HG03103 (cell line): ENCODE results near the gene PTPN5.

Source experiments
- ATAC-seq: cut with Tn5 transposase; IDR thresholded peaks from one replicate; pipeline ENCODE4 v1.9.1; 2021; ENCODE audit warnings: low read depth; ENCODE audit not compliant: unreplicated experiment

Gene PTPN5

DNA sequence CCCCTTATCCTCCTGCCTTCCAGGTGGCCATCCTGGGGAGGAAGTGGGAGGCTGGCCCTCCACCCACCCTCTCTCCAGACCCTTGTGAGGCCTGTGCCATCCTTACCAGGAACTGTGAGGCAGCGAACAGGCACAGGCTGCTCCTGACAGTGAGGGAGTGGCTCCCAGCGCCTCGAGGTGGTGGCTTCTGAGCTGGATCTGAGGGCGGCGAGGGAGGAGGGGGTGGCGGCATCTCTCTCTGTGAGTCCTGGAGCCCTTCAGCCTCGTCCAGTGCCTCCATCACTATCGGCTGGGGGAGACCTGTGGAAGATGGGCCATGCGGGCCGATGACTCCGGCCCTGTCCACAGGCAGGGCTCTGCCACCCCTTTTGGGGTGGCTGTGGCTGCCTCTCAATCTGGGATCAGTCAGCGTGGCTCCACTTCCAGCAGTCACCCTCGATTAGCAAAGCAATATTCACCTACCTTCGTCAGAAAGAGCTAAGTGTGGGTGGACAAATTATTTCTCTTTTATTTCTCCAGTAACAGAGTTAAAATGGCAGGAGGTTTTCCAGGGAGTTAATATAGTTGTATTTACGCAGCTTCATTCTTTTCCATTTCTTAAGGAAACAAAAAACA, 47.6 kb downstream of the PTPN5 start:
- no peak for ATAC-seq

GRCh38 chr11:18743365-18743764, 48.2 kb downstream of the PTPN5 start:
- ATAC-seq, result no peak

GRCh38 chr11:18741783-18742182, 49.8 kb downstream of the PTPN5 start:
- no peak for ATAC-seq

GRCh38 chr11:18739685-18740084, 51.9 kb downstream of the PTPN5 start:
- ATAC-seq, result no peak

- ATAC-seq, result no peak
Observed at GRCh38 chr11:18737642-18738041, 54.0 kb downstream of the PTPN5 start.

DNA sequence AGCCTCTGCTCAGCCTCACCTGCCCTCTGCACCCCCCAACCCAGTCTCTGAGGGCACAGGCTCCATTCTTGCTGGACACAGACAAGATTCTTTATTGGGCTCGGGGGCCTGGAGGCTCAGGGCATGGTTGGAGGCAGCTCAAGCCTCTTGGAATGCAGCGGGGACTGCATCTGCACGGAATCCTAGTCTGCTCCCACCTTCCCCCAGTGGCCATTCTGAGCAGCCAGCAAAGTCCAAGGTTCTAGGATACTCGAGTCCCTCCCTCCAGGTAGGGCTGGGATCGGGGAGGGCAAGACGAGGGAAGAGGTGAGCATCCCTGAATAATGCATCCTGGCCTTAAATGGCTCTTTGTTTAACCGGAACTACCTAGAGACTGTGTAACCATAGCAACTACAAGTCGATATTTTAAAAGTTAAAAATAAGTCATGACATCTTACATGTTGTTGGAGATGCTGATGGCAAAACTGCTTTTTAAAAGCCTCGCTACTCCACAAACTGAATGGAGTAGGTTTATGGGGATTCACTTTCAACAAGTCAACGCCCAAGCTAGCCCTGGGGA, 54.9 kb downstream of the PTPN5 start:
- ATAC-seq, result no peak

DNA sequence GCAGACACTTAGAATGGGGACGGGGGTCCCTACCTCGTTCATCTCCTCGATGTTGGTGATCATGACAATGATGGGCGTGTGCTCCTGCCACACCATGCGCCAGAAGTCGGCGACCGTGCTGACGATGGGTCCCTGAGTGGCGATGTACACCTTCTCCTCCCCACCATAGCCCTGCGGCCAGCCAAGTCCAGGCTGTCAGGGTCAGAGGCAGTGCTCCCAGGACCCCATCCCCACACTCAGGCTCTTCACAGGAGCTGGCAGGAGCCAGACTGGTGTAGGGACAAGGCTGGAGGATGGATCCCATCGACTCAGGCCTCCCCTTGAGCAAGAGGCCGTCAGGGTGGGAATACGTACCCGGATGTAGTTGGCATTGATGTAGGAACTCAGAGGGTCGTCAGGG, 58.4 kb downstream of the PTPN5 start:
- ATAC-seq, result no peak

- ATAC-seq, result peak; percentile 52
Observed at GRCh38 chr11:18731949-18732821, 59.4 kb downstream of the PTPN5 start.

DNA sequence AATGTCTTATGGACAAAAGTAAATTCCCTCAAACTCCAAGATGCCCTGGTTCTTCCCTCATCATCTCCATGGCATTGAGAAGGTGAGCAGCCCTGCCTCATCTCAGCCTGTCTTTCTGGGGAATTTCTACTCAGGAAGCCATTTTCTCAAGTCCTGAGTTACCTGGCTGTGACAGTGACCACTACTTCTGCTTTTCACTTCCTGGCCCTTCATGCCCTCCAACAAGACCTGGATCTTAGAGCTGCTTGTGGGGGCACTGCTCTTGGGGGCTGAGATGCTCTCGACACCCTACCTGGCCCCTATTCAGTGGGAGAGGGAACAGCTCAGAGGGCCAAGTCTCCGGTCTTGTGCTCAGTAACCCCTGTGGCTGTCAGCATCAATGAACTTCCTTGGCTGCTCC, 60.2 kb downstream of the PTPN5 start:
- ATAC-seq, result no peak

- ATAC-seq, result no peak
Observed at GRCh38 chr11:18730020-18730419, 61.6 kb downstream of the PTPN5 start.

- no peak for ATAC-seq
Observed at GRCh38 chr11:18729426-18729825, 62.2 kb downstream of the PTPN5 start.

DNA sequence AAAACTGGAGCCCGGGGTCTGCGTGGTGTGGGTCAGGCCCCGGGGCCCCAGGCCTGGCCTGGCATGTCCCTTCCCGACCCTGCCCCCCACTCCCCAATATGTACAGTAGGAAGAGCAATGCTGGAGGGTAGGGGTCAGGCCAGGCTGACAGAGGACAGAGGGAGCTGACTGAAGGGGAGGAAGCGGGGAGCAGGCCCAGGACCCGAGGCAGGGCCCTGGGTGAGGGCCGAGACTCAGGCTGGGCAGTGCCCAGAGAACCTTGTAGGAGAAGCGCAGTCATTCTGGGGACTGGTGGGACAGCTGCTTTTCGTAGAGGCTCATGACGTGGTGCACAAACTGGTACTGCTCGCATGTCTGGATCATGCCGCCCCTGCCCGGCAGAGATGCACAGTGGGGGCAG, 62.9 kb downstream of the PTPN5 start:
- no peak for ATAC-seq

DNA sequence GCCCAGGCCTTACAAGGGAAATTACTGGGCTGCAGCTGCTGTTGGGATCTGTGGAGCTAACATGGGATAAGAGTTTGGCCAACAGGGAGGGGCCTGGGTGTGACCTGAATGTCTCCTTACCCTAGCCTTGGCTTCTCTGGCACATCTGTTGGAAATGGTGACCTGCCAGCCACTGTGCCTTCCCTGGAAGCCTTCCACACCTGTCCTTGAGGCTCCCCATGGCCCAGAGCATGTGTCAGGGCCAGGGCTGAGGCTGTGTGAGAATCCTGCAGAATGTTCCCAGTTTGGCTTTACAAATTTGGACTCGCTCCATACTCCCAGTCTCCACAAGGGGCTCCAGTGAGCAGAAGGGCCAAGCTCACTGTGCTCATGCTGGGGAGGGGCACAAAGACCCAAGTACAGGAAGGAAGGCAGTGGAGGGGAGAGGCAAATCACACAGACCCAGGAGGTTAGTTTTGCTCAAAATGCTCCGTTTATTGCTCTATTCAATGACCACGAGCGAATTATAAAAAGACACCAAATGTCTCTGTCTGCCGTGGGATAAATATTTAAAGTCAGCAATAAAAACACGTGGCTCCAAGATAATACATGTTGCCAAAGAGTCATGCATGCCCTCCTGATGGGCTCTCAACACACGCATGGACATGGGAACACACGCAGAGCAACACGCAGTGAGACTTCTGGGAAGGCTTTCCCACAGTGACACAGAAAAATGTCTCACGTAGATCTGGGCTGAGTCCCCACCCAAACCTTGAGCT, 63.9 kb downstream of the PTPN5 start:
- ATAC-seq, result no peak

GRCh38 chr11:18726040-18726439, 65.6 kb downstream of the PTPN5 start, which contains the start of gene IGSF22:
Gene IGSF22, minus strand, starts transcription at chr11:18726188. Its CDS starts 1,952 bp downstream, at chr11:18724236.
- no peak for ATAC-seq

DNA sequence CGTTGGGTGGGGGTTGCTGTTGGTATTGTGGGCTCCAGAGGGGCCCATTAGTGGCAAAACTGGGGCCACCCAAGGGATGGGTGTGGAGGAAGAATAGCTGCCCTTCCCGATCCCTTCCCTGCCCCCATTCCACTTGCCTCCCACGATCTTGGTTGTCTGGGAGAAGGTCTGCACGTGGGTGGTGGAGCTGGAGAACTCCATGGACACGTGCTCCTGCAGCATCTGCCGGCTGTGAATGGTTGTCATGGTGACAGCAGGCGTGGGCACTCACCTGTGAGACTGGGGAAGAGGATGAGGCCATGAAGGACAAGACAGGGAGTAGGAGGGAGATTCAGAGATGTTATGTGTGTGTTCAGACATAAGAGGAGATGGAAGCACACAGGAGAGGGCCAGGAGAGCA, 67.6 kb downstream of the PTPN5 start:
- ATAC-seq, result no peak

- no peak for ATAC-seq
Observed at GRCh38 chr11:18722293-18722637, 69.3 kb downstream of the PTPN5 start.

DNA sequence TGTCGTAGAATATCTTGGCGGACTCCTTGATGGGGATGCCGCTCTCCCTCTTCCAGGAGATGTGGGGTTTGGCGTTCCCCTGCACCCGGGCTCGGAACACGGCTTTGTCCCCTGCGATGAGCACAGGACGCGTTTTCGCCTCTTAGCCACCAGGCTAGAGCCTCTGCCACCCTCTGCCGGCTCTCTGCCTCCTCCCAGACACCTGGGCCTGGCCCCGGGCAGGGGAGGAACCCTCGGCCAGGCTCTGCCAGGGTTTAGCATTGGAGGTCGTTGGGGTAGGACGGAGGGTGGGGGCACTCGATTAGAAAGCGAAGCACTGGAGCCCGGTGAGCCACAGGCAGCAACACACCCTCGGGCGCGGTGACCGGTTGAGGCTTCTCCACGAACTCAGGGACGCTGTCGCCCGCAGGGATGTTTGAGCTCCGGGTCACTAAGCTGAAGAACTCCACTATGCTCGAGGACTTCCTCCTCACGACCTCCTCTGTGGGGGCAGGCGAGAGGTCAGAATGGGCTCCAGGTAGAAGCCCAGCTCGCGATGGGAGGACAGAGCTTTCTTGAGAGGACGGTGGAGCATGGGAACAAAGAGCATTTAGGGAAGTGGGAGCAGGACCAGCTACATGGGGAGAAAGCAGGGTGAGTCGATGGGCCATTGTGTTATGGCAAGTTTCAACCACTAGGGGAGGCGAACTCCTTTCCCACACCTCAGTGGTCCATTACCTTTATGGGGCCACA, 69.9 kb downstream of the PTPN5 start:
- peak; percentile 66 for ATAC-seq

DNA sequence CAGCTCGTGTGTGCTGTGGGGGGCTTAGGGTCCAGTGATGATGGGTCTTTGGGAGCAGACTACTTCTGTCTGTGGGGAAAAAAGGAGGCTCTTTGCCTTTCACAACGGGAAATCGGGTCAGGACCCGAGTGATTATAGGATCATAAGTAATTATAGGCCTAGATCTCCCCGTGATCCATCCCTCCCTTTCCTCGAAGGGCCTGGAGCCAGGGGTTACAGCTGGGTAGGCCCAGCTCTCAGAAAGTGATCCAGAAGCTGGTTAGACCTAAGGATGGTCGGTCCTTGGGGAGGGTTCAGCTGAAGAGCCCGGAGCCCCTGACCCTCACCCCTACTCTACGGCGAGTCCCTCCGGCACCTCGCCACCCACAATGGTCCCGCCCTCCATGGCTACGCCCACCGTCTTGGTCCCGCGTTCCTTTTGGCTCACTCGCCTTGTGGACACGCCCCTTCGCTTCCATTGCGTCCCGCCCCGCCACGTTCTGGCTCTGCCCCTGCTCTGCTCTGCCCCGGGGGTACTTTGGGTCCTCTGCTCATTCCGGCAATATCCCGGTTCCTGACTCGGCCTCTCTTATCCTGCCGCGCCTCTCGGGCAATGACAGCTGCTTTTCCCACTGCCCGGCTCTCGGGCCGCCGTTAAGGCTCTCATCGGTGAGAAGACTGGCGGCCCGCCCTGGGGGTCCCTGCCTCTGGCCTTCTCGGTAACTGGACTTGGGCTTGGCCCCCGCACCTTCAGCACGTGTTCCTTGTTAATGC, 70.6 kb downstream of the PTPN5 start:
- peak; percentile 61 for ATAC-seq

DNA sequence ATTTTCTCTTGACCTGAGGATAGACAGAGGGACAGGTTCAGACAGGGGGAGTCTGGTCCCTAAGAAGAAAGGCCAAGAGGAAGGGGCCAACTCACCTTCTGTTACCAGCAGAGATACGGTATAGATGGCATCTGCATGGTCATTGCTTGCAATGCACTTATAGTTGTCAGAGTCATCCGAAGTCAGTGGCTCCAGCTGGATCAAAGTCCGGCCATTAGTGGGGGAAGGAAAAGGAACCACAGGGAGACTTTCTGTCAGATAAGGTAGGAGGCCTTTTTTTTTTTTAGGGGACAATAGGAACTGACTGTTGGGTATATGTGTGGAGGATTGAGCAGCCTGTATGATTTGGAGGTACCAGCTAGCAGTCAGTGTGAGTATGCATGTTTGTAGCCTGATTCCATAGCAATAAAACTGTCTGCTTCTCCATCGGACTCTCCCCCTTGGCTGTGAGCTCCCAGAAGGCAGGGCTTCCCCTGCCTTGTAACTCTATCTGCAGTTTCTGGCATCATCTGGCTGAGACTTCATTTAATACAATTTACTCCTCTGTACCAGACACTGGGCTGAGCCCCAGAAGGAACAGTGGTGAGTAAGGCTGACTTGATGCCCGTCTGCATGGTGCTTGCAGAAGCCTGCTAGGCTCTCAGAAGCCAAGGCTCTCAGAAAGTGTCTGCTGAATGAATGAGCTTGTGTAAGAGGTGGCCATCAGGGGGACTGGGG, 71.3 kb downstream of the PTPN5 start:
- ATAC-seq, result no peak
